ENCODE data around the gene CPED1.

CPED1 gene

GRCh38 chr7:121272676-121273075 is 284.2 kb downstream of the CPED1 start:
- TF ChIP-seq REST (IDR thresholded peaks at IDR 0.05; ENCODE audit: insufficient read depth in 1 of 2, low read depth in 2 of 2, low read length in 2 of 2), result no peak
- TF ChIP-seq TAF1 (IDR thresholded peaks at IDR 0.05; ENCODE audit: borderline replicate concordance, insufficient read depth, low read length), result no peak
- TF ChIP-seq POLR2AphosphoS5 (IDR thresholded peaks at IDR 0.05; ENCODE audit: low read depth, low read length), result no peak
- TF ChIP-seq SIN3A (IDR thresholded peaks at IDR 0.05; ENCODE audit: borderline replicate concordance, insufficient read depth, low read length), result no peak
- no peak for TF ChIP-seq FOXP2 (optimal IDR thresholded peaks at IDR 0.05; ENCODE audit: borderline replicate concordance, extremely low read depth, extremely low read length, insufficient read depth)

DNA sequence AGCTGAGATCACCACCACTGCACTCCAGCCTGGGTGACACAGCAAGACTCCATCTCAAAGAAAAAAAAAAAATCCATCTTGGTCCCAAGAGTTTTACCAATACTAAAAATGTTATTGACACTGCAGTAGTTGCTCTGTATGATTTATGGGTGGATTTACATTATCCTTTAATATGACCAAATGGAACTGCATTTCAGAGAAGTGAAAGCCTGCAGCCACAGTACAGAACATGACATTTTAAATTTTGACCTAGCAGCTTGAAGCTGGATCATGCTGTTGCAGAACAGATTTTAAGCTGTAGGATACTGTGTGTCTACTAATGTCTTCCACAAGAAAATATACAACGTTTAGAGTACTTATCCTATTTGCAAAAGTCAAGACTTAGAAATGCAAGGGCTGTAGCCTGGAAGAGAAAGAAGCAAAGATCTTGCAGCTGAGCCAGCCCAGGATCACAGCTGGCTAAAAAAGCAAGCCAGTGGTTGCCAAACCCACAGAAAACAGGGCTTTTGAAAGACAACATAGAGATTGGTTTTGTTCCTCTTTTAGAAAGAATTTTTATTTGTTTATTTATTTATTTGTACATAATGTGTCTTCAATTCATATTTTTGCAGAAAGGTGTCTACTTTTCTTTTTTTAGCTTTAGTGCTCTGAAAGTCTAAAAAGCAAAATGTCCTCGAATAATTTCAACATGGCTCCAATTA is 285.1 kb downstream of the CPED1 start:
- TF ChIP-seq REST (IDR thresholded peaks at IDR 0.05; ENCODE audit: insufficient read depth in 1 of 2, low read depth in 2 of 2, low read length in 2 of 2), result no peak
- TF ChIP-seq TAF1 (IDR thresholded peaks at IDR 0.05; ENCODE audit: borderline replicate concordance, insufficient read depth, low read length), result no peak
- no peak for TF ChIP-seq FOXP2 (optimal IDR thresholded peaks at IDR 0.05; ENCODE audit: borderline replicate concordance, extremely low read depth, extremely low read length, insufficient read depth)
- no peak for TF ChIP-seq SIN3A (IDR thresholded peaks at IDR 0.05; ENCODE audit: borderline replicate concordance, insufficient read depth, low read length)
- TF ChIP-seq POLR2AphosphoS5 (IDR thresholded peaks at IDR 0.05; ENCODE audit: low read depth, low read length), result no peak

DNA sequence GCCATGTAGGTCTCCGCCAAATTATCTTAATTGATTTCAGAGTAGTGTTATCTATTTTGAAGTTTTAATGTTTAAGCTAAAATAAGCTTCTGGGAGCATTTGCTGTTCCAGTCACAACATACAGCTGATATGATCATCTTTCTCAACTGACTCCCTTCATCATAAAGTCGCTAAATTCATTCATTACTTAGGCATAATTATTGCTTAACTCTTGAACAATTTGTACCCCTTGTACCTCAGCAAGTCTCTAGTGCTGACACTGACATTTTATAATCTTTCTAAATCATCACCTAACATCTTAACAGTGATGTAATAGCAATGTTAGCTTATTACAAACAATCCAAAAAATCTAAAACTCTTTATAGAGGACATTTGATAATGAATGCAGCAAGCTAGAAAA is 286.0 kb downstream of the CPED1 start:
- no peak for TF ChIP-seq TAF1 (IDR thresholded peaks at IDR 0.05; ENCODE audit: borderline replicate concordance, insufficient read depth, low read length)
- no peak for TF ChIP-seq REST (IDR thresholded peaks at IDR 0.05; ENCODE audit: insufficient read depth in 1 of 2, low read depth in 2 of 2, low read length in 2 of 2)
- TF ChIP-seq FOXP2 (optimal IDR thresholded peaks at IDR 0.05; ENCODE audit: borderline replicate concordance, extremely low read depth, extremely low read length, insufficient read depth), result no peak
- TF ChIP-seq SIN3A (IDR thresholded peaks at IDR 0.05; ENCODE audit: borderline replicate concordance, insufficient read depth, low read length), result no peak
- TF ChIP-seq POLR2AphosphoS5 (IDR thresholded peaks at IDR 0.05; ENCODE audit: low read depth, low read length), result no peak

- no peak for TF ChIP-seq POLR2AphosphoS5 (IDR thresholded peaks at IDR 0.05; ENCODE audit: low read depth, low read length)
- no peak for TF ChIP-seq SIN3A (IDR thresholded peaks at IDR 0.05; ENCODE audit: borderline replicate concordance, insufficient read depth, low read length)
- TF ChIP-seq TAF1 (IDR thresholded peaks at IDR 0.05; ENCODE audit: borderline replicate concordance, insufficient read depth, low read length), result no peak
These were observed 286.7 kb downstream of the CPED1 start for GRCh38 chr7:121275204-121275603.

DNA sequence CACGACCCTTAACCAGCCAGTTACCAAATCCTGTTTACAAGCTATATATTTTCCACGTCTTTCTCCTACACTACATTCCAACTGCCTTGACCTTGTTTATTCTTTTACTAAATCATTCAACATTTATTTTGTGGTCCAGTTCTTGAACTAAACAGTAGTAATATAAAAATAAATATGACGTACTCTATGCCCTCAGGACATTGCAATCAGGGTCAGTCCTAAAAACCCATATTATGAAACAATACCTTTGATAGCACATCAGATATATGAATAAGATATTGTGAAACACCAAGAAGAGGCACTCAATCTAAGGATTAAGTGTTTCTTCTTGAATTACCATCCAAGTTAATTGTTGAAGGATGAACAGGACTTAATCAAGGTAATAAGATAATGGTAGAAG is 287.8 kb downstream of the CPED1 start:
- TF ChIP-seq TAF1 (IDR thresholded peaks at IDR 0.05; ENCODE audit: borderline replicate concordance, insufficient read depth, low read length) (no peak), SIN3A (IDR thresholded peaks at IDR 0.05; ENCODE audit: borderline replicate concordance, insufficient read depth, low read length) (no peak), FOXP2 (optimal IDR thresholded peaks at IDR 0.05; ENCODE audit: borderline replicate concordance, extremely low read depth, extremely low read length, insufficient read depth) (no peak), POLR2AphosphoS5 (IDR thresholded peaks at IDR 0.05; ENCODE audit: low read depth, low read length) (no peak), REST (IDR thresholded peaks at IDR 0.05; ENCODE audit: insufficient read depth in 1 of 2, low read depth in 2 of 2, low read length in 2 of 2) (no peak)
